SK-N-MC (cell line): ENCODE data around the gene AFF3.

ENCODE experiments used
- DNase-seq: peaks from one replicate; pipeline ENCODE4 v3.0.0-alpha.2; 2011; ENCODE audit warnings: low read depth, low spot score
- H3K27ac ChIP-seq: fragments of 200-600 bp; sonication (generic); 2 replicates; pipeline ENCODE4 v1.5.1; 2016; ENCODE audit warnings: mixed run types
- H3K36me3 ChIP-seq: fragments of 200-600 bp; sonication (generic); 2 replicates; pipeline ENCODE4 v1.6.1; 2017; ENCODE audit warnings: antibody characterized with exemption, low read length, mixed read lengths; ENCODE audit not compliant: insufficient read depth
- H3K4me3 ChIP-seq: fragments of 200-600 bp; sonication (generic); 2 replicates; pipeline ENCODE4 v1.5.1; 2016
- H3K9ac ChIP-seq: fragments of 200-600 bp; sonication (generic); 2 replicates; pipeline ENCODE4 v1.8.0; 2017; ENCODE audit warnings: mixed run types, mixed read lengths; ENCODE audit not compliant: insufficient read length
- H3K9me3 ChIP-seq: fragments of 200-600 bp; sonication (generic); 2 replicates; pipeline ENCODE4 v1.6.1; 2017; ENCODE audit warnings: low read depth, mild to moderate bottlenecking, antibody characterized with exemption, low read length, moderate library complexity, mixed read lengths
- EZH2 ChIP-seq: fragments of 200-600 bp; sonication (generic); IDR thresholded peaks from one replicate; pipeline ENCODE4 v1.6.1; 2017; ENCODE audit warnings: antibody characterized with exemption
- FOXP2 ChIP-seq: optimal IDR thresholded peaks from 2 replicates; pipeline ENCODE3; 2011; ENCODE audit warnings: mild to moderate bottlenecking, moderate library complexity; ENCODE audit not compliant: insufficient read depth; ENCODE audit errors: extremely low read length, control extremely low read depth
- POLR2AphosphoS5 ChIP-seq: IDR thresholded peaks from 2 replicates; pipeline ENCODE4 v1.6.1; 2012; ENCODE audit warnings: mild to moderate bottlenecking, low read depth, low read length, borderline replicate concordance

AFF3 gene

DNA sequence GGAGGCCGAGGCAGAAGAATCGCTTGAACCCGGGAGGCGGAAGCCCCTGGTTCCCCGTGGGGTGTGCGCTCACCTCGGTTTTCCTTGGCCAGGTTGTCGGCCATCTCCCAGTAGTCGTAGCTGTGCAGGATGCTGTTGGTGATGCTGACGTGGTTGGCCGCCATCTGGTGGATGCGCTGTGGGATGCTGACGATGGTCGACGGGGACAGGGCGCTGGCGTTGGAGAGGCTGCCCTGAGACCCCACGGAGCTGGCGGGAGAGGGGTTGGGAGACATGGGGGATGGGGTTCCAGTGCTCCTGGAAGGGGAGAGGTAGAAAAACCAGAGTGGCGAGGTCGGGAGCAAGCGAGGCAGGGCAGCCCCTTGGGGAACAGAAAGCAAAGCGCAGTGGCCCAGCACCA lies 588.2 kb downstream of the AFF3 start:
- Histone ChIP-seq H3K4me3 (no peak overlapping the region), H3K9ac (no peak overlapping the region), H3K9me3 (no peaks in the 10 kb centered on the region), H3K27ac (no peak overlapping the region), H3K36me3 (no peaks in the 10 kb centered on the region)
- no peak for DNase-seq
- TF ChIP-seq EZH2, result no peak
- no peak for TF ChIP-seq POLR2AphosphoS5

- no peak overlapping the region for H3K27ac ChIP-seq
Observed at GRCh38 chr2:99552529-99552928, 589.9 kb downstream of the AFF3 start.

DNA sequence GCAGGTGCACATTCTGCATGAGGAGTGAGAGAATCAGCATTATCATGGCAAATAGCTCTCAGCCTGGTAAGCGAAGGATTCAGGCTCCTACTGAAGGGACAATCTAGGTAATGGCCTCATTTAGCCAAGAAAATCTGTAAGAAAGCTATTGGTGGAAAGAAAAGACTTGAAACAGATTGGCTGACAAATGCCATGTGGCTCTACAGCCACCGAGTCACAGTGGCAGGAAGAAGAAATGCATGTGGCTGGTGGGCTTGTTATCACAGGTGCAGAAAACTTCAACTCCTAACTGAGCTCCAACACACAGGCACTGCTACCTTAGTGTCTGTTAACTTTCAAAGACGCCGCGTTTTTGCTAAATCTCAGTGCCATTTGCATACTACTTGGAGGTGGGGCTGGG lies 592.0 kb downstream of the AFF3 start:
- no peak for TF ChIP-seq EZH2
- no peak for TF ChIP-seq FOXP2
- TF ChIP-seq POLR2AphosphoS5, result no peak

More at GRCh38 chr2:99552529-99552928, 589.9 kb downstream of the AFF3 start:
- no peak for DNase-seq
- no peak overlapping the region for H3K4me3 ChIP-seq
- H3K9me3 ChIP-seq, result no peaks in the 10 kb centered on the region
- H3K9ac ChIP-seq, result no peak overlapping the region
- H3K36me3 ChIP-seq, result no peaks in the 10 kb centered on the region
- TF ChIP-seq EZH2 (no peak), FOXP2 (no peak), POLR2AphosphoS5 (no peak)

DNA sequence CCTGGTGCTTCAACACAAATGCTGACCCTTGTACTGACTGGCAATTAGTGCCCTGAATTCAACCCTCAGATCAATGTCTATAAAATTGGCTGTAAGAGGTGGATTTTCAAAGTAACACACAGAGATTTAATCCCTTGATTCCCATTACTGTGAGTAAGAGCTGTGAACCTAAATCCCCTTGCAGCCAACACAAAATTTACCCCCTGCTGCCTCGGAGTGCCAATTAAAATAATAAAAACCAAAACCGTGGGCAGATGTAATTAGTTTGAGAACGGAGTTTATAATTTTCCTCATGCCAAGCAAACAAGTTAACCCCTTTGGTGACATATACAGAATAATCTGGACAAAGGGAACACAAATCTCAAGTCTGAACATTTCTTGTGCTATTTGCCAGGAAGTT lies 596.8 kb downstream of the AFF3 start:
- no peak overlapping the region for H3K4me3 ChIP-seq
- H3K9me3 ChIP-seq, result no peaks in the 10 kb centered on the region
- no peak overlapping the region for H3K27ac ChIP-seq
- TF ChIP-seq FOXP2 (no peak), POLR2AphosphoS5 (no peak), EZH2 (no peak)
- no peaks in the 10 kb centered on the region for H3K36me3 ChIP-seq
- no peak for DNase-seq
- H3K9ac ChIP-seq, result no peak overlapping the region

More for the DNA sequence above, 592.0 kb downstream of the AFF3 start:
- Histone ChIP-seq H3K9me3 (no peaks in the 10 kb centered on the region), H3K27ac (no peak overlapping the region), H3K4me3 (no peak overlapping the region), H3K36me3 (no peaks in the 10 kb centered on the region), H3K9ac (no peak overlapping the region)
- DNase-seq, result no peak

- no peak overlapping the region for H3K27ac ChIP-seq
- H3K9me3 ChIP-seq, result no peaks in the 10 kb centered on the region
- TF ChIP-seq POLR2AphosphoS5 (no peak), FOXP2 (no peak)
- no peak for DNase-seq
- no peak overlapping the region for H3K9ac ChIP-seq
- H3K4me3 ChIP-seq, result no peak overlapping the region
- no peaks in the 10 kb centered on the region for H3K36me3 ChIP-seq
Observed at GRCh38 chr2:99545066-99545465, 597.3 kb downstream of the AFF3 start.

GRCh38 chr2:99544608-99545007 lies 597.8 kb downstream of the AFF3 start:
- H3K9ac ChIP-seq, result no peak overlapping the region
- TF ChIP-seq FOXP2 (no peak), EZH2 (no peak), POLR2AphosphoS5 (no peak)
- H3K27ac ChIP-seq, result no peak overlapping the region
- H3K4me3 ChIP-seq, result no peak overlapping the region
- H3K36me3 ChIP-seq, result no peaks in the 10 kb centered on the region
- DNase-seq, result no peak
- H3K9me3 ChIP-seq, result no peaks in the 10 kb centered on the region

- no peak for DNase-seq
- Histone ChIP-seq H3K9me3 (no peaks in the 10 kb centered on the region), H3K4me3 (no peak overlapping the region), H3K36me3 (no peaks in the 10 kb centered on the region), H3K27ac (no peak overlapping the region), H3K9ac (no peak overlapping the region)
- TF ChIP-seq POLR2AphosphoS5 (no peak), FOXP2 (no peak), EZH2 (no peak)
Observed at GRCh38 chr2:99543247-99543646, 599.1 kb downstream of the AFF3 start.

DNA sequence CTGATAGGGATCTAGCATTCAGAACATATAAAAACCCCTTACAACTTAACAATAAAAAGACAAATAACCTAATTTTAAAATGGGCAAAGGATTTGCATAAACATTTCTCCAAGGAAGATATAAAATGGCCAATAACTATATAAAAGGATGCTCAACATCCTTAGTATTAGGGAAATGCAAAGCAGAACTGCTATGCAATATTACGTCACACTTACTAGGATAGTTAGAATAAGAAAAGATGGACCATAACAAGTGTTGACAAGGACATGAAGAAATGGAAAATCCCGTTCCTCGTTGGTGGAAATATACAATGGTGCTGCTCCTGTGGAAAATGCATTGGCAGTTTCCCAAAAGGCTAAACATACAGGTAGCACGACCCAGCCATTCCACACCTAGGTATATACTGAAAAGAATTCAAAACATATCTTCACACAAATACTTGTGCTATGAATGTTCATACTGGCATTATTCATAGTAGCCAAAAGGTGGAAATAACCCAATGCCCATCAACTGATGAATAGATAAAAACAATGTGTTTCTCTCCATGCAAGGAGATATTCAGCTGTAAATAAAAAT lies 604.4 kb downstream of the AFF3 start:
- H3K9ac ChIP-seq, result no peak overlapping the region
- TF ChIP-seq FOXP2, result no peak
- TF ChIP-seq EZH2, result no peak
- no peak for TF ChIP-seq POLR2AphosphoS5
- H3K9me3 ChIP-seq, result no peaks in the 10 kb centered on the region
- H3K4me3 ChIP-seq, result no peak overlapping the region
- no peak overlapping the region for H3K27ac ChIP-seq
- DNase-seq, result no peak
- H3K36me3 ChIP-seq, result no peaks in the 10 kb centered on the region

DNA sequence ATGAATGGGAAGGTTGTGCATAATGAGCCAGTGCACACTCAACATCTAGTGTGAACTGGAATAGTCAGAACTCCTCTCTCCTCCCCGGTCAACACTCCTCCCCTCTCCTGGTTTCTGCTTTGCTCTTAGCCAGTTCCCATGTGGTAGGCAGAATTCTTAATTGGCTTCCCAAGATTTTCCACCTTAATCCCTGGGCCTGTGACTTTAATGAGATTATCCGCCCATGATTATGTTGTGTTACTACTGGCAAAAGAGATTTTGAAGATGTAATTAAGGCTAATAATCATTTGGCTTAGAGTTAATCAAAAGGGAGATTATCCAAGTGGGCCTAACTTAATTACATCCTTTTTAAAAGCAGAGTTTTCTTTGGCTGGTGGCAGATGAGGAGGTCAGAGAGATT lies 618.3 kb downstream of the AFF3 start:
- DNase-seq, result no peak
- Histone ChIP-seq H3K9me3 (no peaks in the 10 kb centered on the region), H3K27ac (no peak overlapping the region), H3K36me3 (no peaks in the 10 kb centered on the region), H3K9ac (no peak overlapping the region), H3K4me3 (no peak overlapping the region)
- TF ChIP-seq EZH2 (no peak), POLR2AphosphoS5 (no peak), FOXP2 (no peak)

DNA sequence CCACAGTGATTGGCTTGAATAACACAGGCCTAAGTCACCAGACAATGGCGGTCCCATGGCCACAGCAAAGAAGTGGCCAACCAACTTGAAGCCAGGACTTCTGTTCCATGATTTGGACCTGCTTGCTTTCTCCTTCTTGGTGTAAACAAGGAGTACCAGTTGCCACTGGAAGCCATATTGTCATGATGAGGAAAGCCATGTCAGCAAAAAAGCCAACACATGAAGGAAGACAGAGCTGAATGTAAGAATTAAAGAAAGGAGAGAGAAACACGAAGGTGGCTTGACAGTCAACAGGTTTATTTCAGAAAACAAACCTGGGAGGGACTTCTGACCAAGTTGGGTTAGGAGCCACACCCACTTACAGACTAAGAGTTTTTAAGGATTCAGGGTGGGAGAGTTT lies 620.2 kb downstream of the AFF3 start:
- H3K36me3 ChIP-seq, result no peaks in the 10 kb centered on the region
- no peaks in the 10 kb centered on the region for H3K9me3 ChIP-seq
- no peak for DNase-seq
- H3K27ac ChIP-seq, result no peak overlapping the region
- no peak overlapping the region for H3K4me3 ChIP-seq
- H3K9ac ChIP-seq, result no peak overlapping the region
- TF ChIP-seq EZH2 (no peak), POLR2AphosphoS5 (no peak), FOXP2 (no peak)
